NCI-H1105 treated with DMSO at 0.1 percent for 48 hours (cell line): ENCODE data around the gene PRKN.
A peak's percentile ranks its signal among the peaks of the same experiment; 100 is the strongest.

Experiments
- DNase-seq: peaks from one replicate; lab custom pipeline; 2025; lab: John Stamatoyannopoulos, UW

PRKN gene

DNA sequence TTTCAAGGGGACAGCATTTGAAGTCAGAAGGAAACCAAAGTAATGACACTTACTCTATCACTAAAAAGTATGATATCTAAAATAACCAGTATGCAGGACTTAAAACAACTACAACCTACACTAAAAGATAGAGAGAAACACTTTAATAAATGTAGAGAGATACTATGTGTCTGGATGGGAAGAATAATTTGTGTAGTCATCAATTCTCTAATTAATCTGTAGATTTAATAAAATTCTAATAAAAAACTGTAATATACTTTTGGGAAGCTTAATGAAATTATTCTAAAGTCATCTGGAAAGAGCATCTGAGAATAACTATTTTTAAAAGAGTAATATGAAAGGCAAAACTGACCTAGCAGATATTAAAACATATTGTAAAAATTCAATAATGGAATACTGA is 52.1 kb downstream of the PRKN start:
- no peak for DNase-seq

DNA sequence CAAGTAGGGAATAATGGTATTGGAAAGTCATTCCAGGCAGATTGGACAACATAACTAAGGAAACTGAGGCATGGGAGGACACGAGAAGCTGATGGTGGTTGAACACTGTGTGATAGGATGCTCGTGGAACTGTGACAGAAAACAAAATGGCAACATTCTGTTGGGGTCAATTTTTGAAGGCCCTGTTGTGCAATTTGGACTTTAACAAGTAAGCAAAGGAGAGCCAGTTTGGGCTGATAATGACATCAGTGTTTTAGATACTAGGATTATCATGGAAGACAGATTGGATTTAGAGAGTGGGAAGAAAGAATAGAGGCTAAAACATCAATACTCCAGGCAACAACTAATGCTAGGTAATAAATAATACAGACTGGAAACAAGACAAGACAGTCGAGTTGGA is 53.1 kb downstream of the PRKN start:
- no peak for DNase-seq

GRCh38 chr6:162671580-162672165 is 55.9 kb downstream of the PRKN start:
- no peak for DNase-seq

DNA sequence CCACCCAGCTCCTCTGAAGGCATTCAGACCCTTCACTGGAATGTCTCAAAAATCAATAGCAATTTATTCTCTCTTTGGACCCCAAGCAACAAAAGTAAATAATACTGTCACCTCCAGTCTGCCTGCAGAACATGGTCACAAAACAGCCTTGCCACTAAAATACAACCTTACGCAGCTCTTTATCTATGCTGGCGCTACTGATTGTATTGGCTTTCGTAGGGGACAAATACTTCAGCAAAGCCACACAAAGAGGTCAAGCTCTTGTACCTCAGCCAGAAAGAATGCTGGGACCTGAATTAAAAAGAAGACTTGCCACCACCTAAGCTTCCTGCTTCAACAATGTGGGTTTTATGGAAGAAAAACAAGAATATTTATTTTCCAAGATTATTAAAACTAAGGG is 57.2 kb downstream of the PRKN start:
- no peak for DNase-seq

GRCh38 chr6:162666246-162666645 is 61.3 kb downstream of the PRKN start:
- DNase-seq: no peak

- peak; percentile 84 for DNase-seq
Observed at GRCh38 chr6:162653808-162654207, 73.8 kb downstream of the PRKN start.

- DNase-seq: no peak
Observed at GRCh38 chr6:162651505-162651904, 76.1 kb downstream of the PRKN start.

DNA sequence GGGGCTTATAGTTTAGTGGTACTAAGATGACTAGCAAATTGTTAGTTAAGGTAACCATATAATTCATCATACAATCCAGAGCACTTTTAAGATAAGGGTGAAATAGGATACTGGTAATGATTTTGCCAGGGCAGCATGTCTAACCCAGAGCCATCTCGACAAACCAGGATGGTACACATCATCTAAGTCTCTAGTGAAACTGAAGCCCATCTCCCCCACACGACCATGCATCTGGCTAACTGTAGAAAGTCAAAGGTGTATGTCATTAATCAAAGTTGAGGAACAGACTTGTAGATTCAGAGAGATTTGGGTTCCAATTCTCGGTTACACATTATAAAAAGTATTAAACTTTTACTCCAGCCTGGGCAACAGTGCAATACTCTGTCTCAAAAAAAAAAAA is 78.3 kb downstream of the PRKN start:
- no peak for DNase-seq

DNA sequence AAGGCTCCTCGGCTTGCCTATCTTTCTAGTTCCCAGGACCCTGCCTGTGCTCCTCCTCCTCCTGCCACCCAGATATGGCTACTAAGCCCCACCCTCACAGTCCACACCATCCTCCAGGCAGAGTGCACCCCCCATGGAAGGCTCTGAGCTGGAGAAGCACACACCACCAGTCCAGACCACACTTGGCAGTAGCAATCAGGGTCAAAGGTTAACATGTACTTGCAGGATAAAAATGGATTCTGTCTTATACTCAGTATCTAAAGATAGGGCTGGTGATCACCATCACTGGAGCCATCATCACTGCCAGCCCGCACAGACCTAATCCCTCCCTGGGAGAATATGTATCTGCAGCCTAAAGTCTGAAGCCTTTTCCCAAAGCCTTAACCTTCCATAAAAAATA is 83.4 kb downstream of the PRKN start:
- DNase-seq: no peak

- no peak for DNase-seq
Observed at GRCh38 chr6:162640756-162641155, 86.8 kb downstream of the PRKN start.

DNA sequence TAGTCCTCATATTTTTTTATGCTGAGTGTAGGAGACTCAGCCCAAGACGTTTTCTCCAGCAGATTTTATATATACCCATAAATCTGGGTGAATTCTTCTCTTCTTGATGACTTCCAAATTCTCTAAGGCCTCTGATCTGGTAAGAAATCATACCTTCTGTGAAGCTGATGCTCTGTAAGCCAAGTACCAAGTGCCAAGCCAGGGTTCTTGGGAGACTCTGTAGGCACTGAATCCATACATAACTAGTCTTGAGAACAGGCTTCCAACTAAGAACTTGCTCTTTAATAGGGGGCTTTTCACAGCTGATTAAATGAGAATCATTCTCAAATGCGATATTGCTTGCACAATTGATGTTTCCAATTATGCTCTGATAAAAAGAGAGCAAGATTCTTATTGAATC is 87.6 kb downstream of the PRKN start:
- DNase-seq: no peak

GRCh38 chr6:162638931-162639574 is 88.5 kb downstream of the PRKN start:
- no peak for DNase-seq

GRCh38 chr6:162637317-162637716 is 90.2 kb downstream of the PRKN start:
- DNase-seq: no peak

- DNase-seq: no peak
Observed at GRCh38 chr6:162636167-162636566, 91.4 kb downstream of the PRKN start.

DNA sequence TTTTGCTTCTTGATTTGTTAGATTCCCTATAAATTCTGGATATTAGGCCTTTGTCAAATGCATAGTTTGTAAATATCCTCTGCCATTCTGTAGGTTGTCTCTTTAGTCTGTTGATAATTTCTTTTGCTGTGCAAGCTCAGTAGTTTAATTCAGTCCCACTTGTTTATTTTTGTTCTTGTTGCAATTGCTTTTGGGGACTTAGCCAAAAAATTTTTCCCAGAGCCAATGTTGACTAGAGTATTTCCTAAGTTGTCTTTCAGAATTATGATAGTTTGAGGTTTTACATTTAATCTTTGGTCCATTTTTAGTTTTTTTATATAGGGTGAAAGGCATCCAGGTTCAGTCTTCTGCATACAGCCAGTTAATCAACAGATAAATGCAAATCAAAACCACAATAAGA is 96.0 kb downstream of the PRKN start:
- DNase-seq: no peak

- no peak for DNase-seq
Observed at GRCh38 chr6:162630069-162630468, 97.5 kb downstream of the PRKN start.

GRCh38 chr6:162627825-162628224 is 99.7 kb downstream of the PRKN start:
- no peak for DNase-seq

- DNase-seq: no peak
Observed at GRCh38 chr6:162627362-162627761, 100.2 kb downstream of the PRKN start.

- no peak for DNase-seq
Observed at GRCh38 chr6:162626869-162627268, 100.7 kb downstream of the PRKN start.

GRCh38 chr6:162625846-162626540 is 101.6 kb downstream of the PRKN start:
- DNase-seq: no peak

DNA sequence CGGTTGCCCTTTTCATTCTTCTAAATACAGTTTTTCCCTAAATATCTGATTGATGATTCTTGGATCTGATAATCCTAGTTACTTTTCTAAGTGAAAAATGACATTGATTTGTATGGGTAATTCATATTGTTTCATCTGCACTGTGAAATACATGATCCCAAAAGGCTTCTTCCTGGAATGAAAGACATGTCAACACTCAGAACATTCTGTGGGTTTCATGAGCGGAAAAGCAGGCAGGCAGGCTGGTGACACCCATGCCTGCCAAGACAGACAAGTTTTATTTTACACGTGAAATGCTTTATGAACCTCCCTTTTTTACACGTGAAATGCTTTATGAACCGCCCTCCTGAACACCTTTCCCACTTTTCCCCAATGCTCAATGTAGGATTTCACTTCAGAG is 105.0 kb downstream of the PRKN start:
- no peak for DNase-seq

DNA sequence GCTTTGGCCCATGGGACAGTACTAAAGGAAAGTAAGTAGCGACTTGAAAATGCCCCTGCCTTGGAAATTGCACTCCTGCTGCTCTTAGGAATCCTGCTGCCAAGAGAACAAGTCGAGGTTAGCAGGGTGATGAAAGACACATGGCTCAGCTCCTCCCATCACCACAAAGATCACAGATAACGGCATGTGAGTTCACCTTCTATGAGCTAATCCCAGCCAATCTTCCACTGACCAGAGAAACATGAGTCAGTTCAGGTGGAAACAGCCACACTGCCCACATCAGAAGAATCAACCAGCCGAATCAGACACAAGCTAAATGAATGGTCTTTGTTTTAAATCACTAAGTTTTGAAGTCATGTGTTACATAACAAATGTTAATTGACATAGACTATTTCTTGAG is 106.3 kb downstream of the PRKN start:
- DNase-seq: no peak

DNA sequence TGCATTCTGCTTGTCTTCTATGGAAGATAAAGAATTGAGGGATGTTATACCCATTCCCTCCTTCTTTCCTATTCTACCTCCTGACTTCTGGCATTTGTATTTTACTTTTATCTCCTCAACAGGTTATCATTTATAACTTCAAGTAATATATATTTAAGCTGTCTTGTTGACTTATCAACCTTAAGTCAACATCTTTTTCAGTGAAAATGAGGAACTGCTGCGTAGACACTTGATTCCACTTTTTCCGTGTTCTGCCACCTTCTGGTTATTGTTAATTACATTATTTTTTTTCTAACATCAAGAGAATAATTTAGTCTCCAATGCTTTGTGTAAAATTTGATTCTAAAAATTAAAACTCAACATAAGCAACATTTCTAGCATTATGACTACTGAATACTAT is 107.5 kb downstream of the PRKN start:
- no peak for DNase-seq
